Measurements from ENCODE around the gene NCOA4. TPM values are rescaled to one million over a fixed set of nuclear protein-coding genes. Genes with fewer than 3 reads are reported as not detected.

NCOA4 gene
- total RNA-seq: 100 to 1,000 TPM; 123 to 281 TPM
- 10 to 100 TPM; 40.5 to 94.7 TPM for polyA plus RNA-seq
- long read RNA-seq, donor 1, transcript NCOA4-204 (10 exons, 3,549 nt): major isoform, 16 of 59 reads
- long read RNA-seq, donor 1, partial matches to known transcripts: 42 of 59 reads
- long read RNA-seq, donor 1, other reads (novel, unspliced or antisense): 0 of 59 reads
- long read RNA-seq, donor 2, partial matches to known transcripts: 26 of 28 reads
- long read RNA-seq, donor 2, other reads (novel, unspliced or antisense): 0 of 28 reads
- long read RNA-seq, donor 3, transcript NCOA4-204 (10 exons, 3,549 nt): major isoform, 6 of 28 reads
- long read RNA-seq, donor 3, partial matches to known transcripts: 20 of 28 reads
- long read RNA-seq, donor 3, other reads (novel, unspliced or antisense): 0 of 28 reads
- long read RNA-seq, donor 4, partial matches to known transcripts: 33 of 35 reads
- long read RNA-seq, donor 4, other reads (novel, unspliced or antisense): 0 of 35 reads
- long read RNA-seq, donor 5, transcript NCOA4-204 (10 exons, 3,549 nt): major isoform, 23 of 97 reads
- long read RNA-seq, donor 5, partial matches to known transcripts: 70 of 97 reads
- long read RNA-seq, donor 5, other reads (novel, unspliced or antisense): 0 of 97 reads

DNA sequence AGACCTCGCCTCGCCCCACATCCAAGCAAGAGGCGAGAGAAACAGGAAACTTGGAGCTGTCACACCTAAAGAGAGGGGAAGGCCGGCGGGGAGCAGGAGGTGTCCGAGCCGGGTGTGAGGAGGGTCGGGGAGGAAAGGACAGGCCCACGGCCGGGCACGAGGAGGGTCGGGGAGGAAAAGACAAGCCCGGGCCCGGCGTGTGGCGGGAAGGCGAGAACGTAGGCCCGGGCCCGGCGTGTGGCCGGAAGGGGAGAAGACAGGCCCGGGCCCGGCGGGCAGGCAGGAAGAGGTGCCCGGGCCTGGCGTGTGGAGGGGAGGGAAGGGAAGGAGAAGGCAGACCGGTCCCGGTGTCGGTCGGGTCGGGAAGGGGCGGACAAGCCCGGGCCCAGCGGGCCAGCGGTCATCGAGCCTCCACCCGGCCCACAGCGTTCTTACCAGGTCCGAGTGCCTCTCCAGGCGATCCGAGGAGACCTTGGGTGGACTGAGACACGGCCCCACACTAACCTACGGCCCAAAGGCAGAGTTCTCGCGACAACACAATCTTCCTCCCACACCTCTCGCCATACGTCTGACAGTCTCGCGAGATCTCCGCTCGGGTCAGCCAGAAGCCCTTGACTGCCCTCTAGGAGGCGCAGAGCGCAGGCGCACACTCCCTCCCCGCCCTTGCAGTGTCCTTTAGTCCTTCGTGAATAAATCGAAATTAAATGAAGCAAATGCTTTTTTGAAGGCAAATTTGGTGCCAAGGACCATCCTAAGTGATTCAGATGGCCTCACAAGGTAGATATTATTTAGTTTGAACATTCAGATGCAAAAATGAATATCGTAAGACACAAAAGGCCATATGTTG is at the start of gene NCOA4:
Gene NCOA4 (minus strand): TSS at position 533 of the 847 bp plus-strand sequence. CDS start 13,943 bp downstream, outside the sequence.
- peak within 1 kb of the TSS; percentile 74 for H3K4me3 ChIP-seq
- ATAC-seq (ENCODE audit: insufficient read depth, low FRiP score) (peak; percentile 98), DNase-seq (peak; percentile 97 to 99 (median 99))
- H3K36me3 ChIP-seq (ENCODE audit: control insufficient read depth in 4 of 4, insufficient read depth in 4 of 4, low read length in 4 of 4): no peaks in the 10 kb centered on the region
- peaks cover 2 to 26% (median 13%) of the 10 kb centered on the region in 5 donors for H3K4me1 ChIP-seq (ENCODE audit: control insufficient read depth in 5 of 5, insufficient read depth in 5 of 5, low read length in 5 of 5)
- no peaks in the 10 kb centered on the region for H3K9me3 ChIP-seq (ENCODE audit: control insufficient read depth in 4 of 4, insufficient read depth in 3 of 4, low read length in 3 of 4)
- H3K27me3 ChIP-seq (ENCODE audit: control insufficient read depth in 3 of 3, insufficient read depth in 3 of 3, low read length in 2 of 3): no peaks in the 10 kb centered on the region
- H3K9ac ChIP-seq (ENCODE audit: insufficient read depth in 1 of 2, low read length in 2 of 2): peak within 1 kb of the TSS; percentile 61 to 79
- H3K27ac ChIP-seq (ENCODE audit: low read depth in 1 of 2, low read length in 1 of 2): peak within 1 kb of the TSS; percentile 93 to 97
- TF ChIP-seq, protein P1, sequence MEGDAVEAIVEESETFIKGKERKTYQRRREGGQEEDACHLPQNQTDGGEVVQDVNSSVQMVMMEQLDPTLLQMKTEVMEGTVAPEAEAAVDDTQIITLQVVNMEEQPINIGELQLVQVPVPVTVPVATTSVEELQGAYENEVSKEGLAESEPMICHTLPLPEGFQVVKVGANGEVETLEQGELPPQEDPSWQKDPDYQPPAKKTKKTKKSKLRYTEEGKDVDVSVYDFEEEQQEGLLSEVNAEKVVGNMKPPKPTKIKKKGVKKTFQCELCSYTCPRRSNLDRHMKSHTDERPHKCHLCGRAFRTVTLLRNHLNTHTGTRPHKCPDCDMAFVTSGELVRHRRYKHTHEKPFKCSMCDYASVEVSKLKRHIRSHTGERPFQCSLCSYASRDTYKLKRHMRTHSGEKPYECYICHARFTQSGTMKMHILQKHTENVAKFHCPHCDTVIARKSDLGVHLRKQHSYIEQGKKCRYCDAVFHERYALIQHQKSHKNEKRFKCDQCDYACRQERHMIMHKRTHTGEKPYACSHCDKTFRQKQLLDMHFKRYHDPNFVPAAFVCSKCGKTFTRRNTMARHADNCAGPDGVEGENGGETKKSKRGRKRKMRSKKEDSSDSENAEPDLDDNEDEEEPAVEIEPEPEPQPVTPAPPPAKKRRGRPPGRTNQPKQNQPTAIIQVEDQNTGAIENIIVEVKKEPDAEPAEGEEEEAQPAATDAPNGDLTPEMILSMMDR (IDR thresholded peaks at IDR 0.05; ENCODE audit: control extremely low read depth, extremely low read depth): peak; percentile 82
- WGBS, 2 donors: 1% methylated on average over 53 to 59 of the region's 59 CpGs

DNA sequence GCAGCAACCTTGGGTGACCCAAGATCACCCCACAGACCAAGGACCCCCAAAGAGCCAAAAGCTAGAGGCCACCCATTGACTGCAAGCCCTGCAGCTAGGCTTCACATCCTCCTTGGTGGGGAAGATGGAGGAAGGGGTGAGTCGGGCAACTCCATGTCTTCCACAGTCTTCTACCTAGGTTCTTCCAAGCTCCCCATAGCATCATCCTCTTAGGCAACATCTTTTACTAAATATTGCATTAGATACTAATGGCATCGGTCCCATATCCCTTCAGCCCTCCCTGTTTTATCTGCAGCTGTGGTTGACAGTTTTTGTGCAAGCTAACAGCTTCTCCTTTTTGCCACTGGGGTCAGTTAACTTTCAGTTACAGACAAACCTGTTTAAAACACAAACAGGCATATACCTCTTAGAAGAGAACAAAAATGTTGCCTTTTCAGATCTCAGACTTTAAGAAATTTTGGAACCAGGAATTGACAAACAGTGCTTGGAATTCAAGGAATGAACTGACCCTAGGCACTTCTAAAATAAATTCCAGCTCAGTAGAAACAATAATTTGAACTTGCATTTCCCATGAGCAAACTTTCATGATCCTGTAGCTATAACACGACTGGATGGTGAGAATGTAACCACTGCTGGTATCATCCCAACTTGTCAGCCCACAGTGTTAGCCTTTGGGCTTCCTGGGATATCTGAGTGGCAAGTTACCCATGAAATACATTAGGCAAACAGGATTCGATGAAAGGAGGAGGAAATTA is 49.6 kb upstream of the NCOA4 start:
- Histone ChIP-seq H3K4me1 (ENCODE audit: control insufficient read depth in 5 of 5, insufficient read depth in 5 of 5, low read length in 5 of 5) (no peaks in the 10 kb centered on the region), H3K9ac (ENCODE audit: insufficient read depth in 1 of 2, low read length in 2 of 2) (no peak overlapping the region), H3K4me3 (no peak overlapping the region), H3K27ac (ENCODE audit: low read depth in 1 of 2, low read length in 1 of 2) (no peak overlapping the region), H3K36me3 (ENCODE audit: control insufficient read depth in 4 of 4, insufficient read depth in 4 of 4, low read length in 4 of 4) (no peaks in the 10 kb centered on the region), H3K9me3 (ENCODE audit: control insufficient read depth in 4 of 4, insufficient read depth in 3 of 4, low read length in 3 of 4) (no peaks in the 10 kb centered on the region), H3K27me3 (ENCODE audit: control insufficient read depth in 3 of 3, insufficient read depth in 3 of 3, low read length in 2 of 3) (no peaks in the 10 kb centered on the region)
- TF ChIP-seq, protein P1 (IDR thresholded peaks at IDR 0.05; ENCODE audit: control extremely low read depth, extremely low read depth): no peak
- WGBS, 2 donors: 22 to 48% methylated on average over 4 of the region's 4 CpGs
- no peak for DNase-seq
- no peak for ATAC-seq (ENCODE audit: insufficient read depth, low FRiP score)

DNA sequence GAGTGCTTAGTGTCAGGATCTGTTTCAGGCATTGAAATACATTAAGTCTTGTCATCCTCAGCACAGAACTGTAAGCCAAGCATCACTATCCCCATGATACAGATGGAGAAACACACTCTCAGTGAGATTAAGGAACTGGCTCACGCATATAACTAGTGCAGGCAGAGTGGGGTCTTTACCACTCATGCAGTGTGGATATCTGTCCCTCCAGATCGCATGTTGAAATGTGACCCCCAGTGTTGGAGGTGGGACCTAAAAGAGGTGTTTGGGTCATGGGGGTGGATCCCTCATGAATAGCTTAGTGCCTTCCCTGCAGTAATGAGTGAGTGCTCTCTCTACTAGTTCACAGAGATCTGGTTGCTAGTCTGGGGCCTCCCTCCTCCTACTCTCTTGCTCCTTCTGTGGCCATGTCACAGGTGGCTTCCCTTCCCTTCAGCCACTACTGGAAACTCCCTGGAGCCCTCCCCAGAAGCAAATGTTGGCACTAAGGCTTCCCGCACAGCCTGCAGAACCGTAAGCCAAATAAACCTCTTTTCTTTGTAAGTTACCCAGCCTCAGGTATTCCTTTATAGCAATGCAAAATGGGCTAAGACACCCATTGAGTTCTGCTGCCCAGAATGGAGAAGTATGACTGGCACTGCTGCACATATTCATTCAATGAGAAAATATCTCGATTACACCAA is 47.4 kb upstream of the NCOA4 start:
- no peak overlapping the region for H3K4me3 ChIP-seq
- H3K27me3 ChIP-seq (ENCODE audit: control insufficient read depth in 3 of 3, insufficient read depth in 3 of 3, low read length in 2 of 3): no peaks in the 10 kb centered on the region
- no peaks in the 10 kb centered on the region for H3K9me3 ChIP-seq (ENCODE audit: control insufficient read depth in 4 of 4, insufficient read depth in 3 of 4, low read length in 3 of 4)
- TF ChIP-seq, protein P1 (IDR thresholded peaks at IDR 0.05; ENCODE audit: control extremely low read depth, extremely low read depth): no peak
- ATAC-seq (ENCODE audit: insufficient read depth, low FRiP score) (no peak), DNase-seq (no peak)
- 51 to 74% methylated on average over 5 of the region's 5 CpGs for WGBS, 2 donors
- H3K4me1 ChIP-seq (ENCODE audit: control insufficient read depth in 5 of 5, insufficient read depth in 5 of 5, low read length in 5 of 5): no peaks in the 10 kb centered on the region
- H3K27ac ChIP-seq (ENCODE audit: low read depth in 1 of 2, low read length in 1 of 2): no peak overlapping the region
- no peak overlapping the region for H3K9ac ChIP-seq (ENCODE audit: insufficient read depth in 1 of 2, low read length in 2 of 2)
- no peaks in the 10 kb centered on the region for H3K36me3 ChIP-seq (ENCODE audit: control insufficient read depth in 4 of 4, insufficient read depth in 4 of 4, low read length in 4 of 4)
